Bronchial epithelial cell (primary cell): ENCODE data around the gene BST2. TPM values are rescaled to one million over a fixed set of nuclear protein-coding genes. Genes with fewer than 3 reads are reported as not detected.

ENCODE experiments used
- DNase-seq: peaks from one replicate; pipeline ENCODE4 v3.0.0-alpha.2; 2010; ENCODE audit warnings: low read depth
- FAIRE-seq: peaks from 2 replicates; lab custom pipeline; 2011; peaks lifted over from hg19 to GRCh38; lab: Jason Lieb, UNC
- H3K27me3 ChIP-seq: 2 replicates; pipeline ENCODE4 v1.5.1; 2011; ENCODE audit warnings: low read length; ENCODE audit not compliant: control insufficient read depth, insufficient read depth
- H3K36me3 ChIP-seq: 2 replicates; pipeline ENCODE4 v1.5.1; 2011; ENCODE audit warnings: low read length; ENCODE audit not compliant: control insufficient read depth, insufficient read depth
- H3K4me3 ChIP-seq: 2 replicates; pipeline ENCODE4 v1.5.1; 2011; ENCODE audit warnings: mild to moderate bottlenecking, low read depth, low read length, control low read depth
- CTCF ChIP-seq: IDR thresholded peaks from 2 replicates; pipeline ENCODE4 v1.5.1; 2011; ENCODE audit warnings: mild to moderate bottlenecking, moderate library complexity, low read length, control low read depth, inconsistent platforms; ENCODE audit not compliant: insufficient read depth, severe bottlenecking
- total RNA-seq: library from RNA; depleted of rRNA; stranded (reverse); fragments of >200 nt; gene quantifications from 2 replicates; pipeline ENCODE4 v1.2.1, GENCODE V29; 2014

BST2 gene
- total RNA-seq, 1 donor from 2014 or later, result 8.7 TPM

GRCh38 chr19:17389957-17390664 lies 15.3 kb downstream of the BST2 start:
- Histone ChIP-seq H3K27me3 (no peaks in the 10 kb centered on the region), H3K4me3 (peak overlapping the region; percentile 17), H3K36me3 (no peaks in the 10 kb centered on the region)
- no peak for DNase-seq
- TF ChIP-seq CTCF, result no peak
- FAIRE-seq, result no peak

DNA sequence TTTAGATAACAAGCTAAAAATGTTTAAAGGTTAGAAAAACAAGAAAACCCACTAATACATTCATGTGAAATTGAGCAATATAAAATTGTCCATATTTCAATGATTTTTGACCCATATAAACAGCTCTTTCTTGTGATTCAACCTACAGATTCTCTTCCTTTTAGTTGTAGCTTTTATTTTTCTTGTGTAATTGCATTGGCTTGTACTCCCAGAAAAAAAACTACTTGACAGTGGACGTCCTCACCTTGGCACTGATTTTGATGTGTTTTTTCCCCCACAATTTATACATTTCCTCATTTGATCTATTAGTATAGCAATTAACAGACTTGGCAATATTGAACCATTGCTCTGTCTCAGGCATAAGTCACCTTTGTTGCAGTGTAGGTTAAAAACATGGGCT lies 16.1 kb downstream of the BST2 start:
- no peak for FAIRE-seq
- DNase-seq, result no peak
- H3K27me3 ChIP-seq, result no peaks in the 10 kb centered on the region
- no peak for TF ChIP-seq CTCF
- H3K4me3 ChIP-seq, result no peak overlapping the region
- no peaks in the 10 kb centered on the region for H3K36me3 ChIP-seq

- DNase-seq (peak; percentile 14), FAIRE-seq (no peak)
- H3K27me3 ChIP-seq, result no peaks in the 10 kb centered on the region
- H3K36me3 ChIP-seq, result no peaks in the 10 kb centered on the region
- no peak overlapping the region for H3K4me3 ChIP-seq
- TF ChIP-seq CTCF, result peak; percentile 99
These were observed 19.4 kb downstream of the BST2 start for GRCh38 chr19:17385878-17386611.

GRCh38 chr19:17380426-17381138 lies 24.8 kb downstream of the BST2 start:
- no peak overlapping the region for H3K4me3 ChIP-seq
- no peaks in the 10 kb centered on the region for H3K36me3 ChIP-seq
- no peaks in the 10 kb centered on the region for H3K27me3 ChIP-seq
- DNase-seq (no peak), FAIRE-seq (no peak)
- TF ChIP-seq CTCF, result no peak

GRCh38 chr19:17379221-17379631 lies 26.2 kb downstream of the BST2 start:
- no peak overlapping the region for H3K4me3 ChIP-seq
- H3K27me3 ChIP-seq, result no peaks in the 10 kb centered on the region
- no peaks in the 10 kb centered on the region for H3K36me3 ChIP-seq
- TF ChIP-seq CTCF, result no peak
- DNase-seq (no peak), FAIRE-seq (no peak)
